ENCODE results near the gene RSRC2. TPM values are rescaled to one million over a fixed set of nuclear protein-coding genes. Genes with fewer than 3 reads are reported as not detected.

RSRC2 gene
- total and polyA plus RNA-seq, 9 of the 15 experiments (the other 6 are each of a cell fraction or from before 2014, with no cell fraction given), result 52.6 to 123 (median 80.3) TPM

DNA sequence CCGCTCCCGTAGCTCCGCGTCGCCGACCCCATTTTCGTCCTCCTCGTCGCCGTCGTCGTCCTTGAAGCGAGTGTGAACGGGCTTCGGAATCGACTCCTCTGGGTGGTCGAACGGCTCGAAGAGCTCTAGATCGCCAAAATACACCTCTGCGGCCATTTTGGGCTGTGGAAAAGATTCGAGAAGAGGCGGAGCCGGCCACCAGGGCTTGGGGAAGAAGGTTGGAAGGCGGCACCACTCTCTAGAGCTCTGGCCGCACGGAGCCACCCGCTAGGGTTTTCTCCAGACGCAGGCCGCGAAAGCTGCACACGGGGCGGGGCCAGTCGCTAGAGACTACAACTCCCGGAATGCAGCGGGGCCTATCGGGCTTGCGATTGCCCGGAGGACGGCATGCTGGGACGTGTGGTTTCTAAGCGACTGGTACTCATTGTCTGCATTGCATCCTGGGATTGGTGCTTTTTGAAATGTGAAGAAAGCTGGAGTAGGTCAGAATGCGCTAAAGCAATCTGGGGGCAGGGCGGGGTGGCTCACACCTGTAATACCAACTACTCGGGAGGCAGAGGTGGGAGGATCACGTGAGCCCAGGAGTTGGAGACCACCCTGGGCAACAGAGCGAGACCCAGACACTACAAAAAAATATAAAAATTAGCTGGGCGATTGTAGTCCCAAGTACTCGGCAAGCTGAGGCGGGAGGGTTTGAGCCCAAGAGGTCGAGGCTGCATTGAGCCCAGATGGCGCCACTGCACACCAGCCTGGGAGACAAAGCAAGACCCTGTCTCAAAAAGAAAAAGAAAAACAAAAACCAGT lies 25.8 kb downstream of the RSRC2 start, which contains the start of gene ZCCHC8 (continued):
- TF ChIP-seq CEBPG (CRISPR knock-in tag; IDR thresholded peaks at IDR 0.05), result no peak
- TF ChIP-seq CEBPG (tag; conservative IDR thresholded peaks at IDR 0.05 in 1 of 2, IDR thresholded peaks at IDR 0.05 in 1 of 2), result no peak; a peak in 1 of 4 replicates
- TF ChIP-seq ZSCAN32 (CRISPR knock-in tag; IDR thresholded peaks at IDR 0.05), result no peak
- TF ChIP-seq MAZ (CRISPR knock-in tag; conservative IDR thresholded peaks at IDR 0.05 in 1 of 2, IDR thresholded peaks at IDR 0.05 in 1 of 2), result peak; percentile 60 to 74
- TF ChIP-seq SREBF1 (IDR thresholded peaks at IDR 0.05; ENCODE audit: borderline replicate concordance, low read depth, low read length), result no peak
- TF ChIP-seq CXXC5 (CRISPR knock-in tag; IDR thresholded peaks at IDR 0.05), result peak; percentile 85
- no peak for TF ChIP-seq ZNF174 (CRISPR knock-in tag; IDR thresholded peaks at IDR 0.05)
- TF ChIP-seq JUN (IDR thresholded peaks at IDR 0.05; ENCODE audit: borderline replicate concordance, low read depth, low read length), result peak; percentile 53; the same call in 1 of the 2 replicates
- TF ChIP-seq JUN (CRISPR knock-in tag; IDR thresholded peaks at IDR 0.05; ENCODE audit: borderline replicate concordance), result no peak; the same call in 1 of the 2 replicates
- TF ChIP-seq, protein P1, sequence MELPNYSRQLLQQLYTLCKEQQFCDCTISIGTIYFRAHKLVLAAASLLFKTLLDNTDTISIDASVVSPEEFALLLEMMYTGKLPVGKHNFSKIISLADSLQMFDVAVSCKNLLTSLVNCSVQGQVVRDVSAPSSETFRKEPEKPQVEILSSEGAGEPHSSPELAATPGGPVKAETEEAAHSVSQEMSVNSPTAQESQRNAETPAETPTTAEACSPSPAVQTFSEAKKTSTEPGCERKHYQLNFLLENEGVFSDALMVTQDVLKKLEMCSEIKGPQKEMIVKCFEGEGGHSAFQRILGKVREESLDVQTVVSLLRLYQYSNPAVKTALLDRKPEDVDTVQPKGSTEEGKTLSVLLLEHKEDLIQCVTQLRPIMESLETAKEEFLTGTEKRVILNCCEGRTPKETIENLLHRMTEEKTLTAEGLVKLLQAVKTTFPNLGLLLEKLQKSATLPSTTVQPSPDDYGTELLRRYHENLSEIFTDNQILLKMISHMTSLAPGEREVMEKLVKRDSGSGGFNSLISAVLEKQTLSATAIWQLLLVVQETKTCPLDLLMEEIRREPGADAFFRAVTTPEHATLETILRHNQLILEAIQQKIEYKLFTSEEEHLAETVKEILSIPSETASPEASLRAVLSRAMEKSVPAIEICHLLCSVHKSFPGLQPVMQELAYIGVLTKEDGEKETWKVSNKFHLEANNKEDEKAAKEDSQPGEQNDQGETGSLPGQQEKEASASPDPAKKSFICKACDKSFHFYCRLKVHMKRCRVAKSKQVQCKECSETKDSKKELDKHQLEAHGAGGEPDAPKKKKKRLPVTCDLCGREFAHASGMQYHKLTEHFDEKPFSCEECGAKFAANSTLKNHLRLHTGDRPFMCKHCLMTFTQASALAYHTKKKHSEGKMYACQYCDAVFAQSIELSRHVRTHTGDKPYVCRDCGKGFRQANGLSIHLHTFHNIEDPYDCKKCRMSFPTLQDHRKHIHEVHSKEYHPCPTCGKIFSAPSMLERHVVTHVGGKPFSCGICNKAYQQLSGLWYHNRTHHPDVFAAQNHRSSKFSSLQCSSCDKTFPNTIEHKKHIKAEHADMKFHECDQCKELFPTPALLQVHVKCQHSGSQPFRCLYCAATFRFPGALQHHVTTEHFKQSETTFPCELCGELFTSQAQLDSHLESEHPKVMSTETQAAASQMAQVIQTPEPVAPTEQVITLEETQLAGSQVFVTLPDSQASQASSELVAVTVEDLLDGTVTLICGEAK (IDR thresholded peaks at IDR 0.05), result no peak
- TF ChIP-seq, protein P1 (CRISPR knock-in tag; IDR thresholded peaks at IDR 0.05), result no peak
- TF ChIP-seq SIN3B (IDR thresholded peaks at IDR 0.05; ENCODE audit: low read depth), result no peak
- no peak for TF ChIP-seq CHD1 (IDR thresholded peaks at IDR 0.05; ENCODE audit: low read length)
- TF ChIP-seq NCOA6 (IDR thresholded peaks at IDR 0.05), result no peak
- no peak for TF ChIP-seq SAFB2 (IDR thresholded peaks at IDR 0.05; ENCODE audit: borderline replicate concordance, low read depth, low read length, severe bottlenecking)
- no peak for TF ChIP-seq KLF16 (IDR thresholded peaks at IDR 0.05)
- no peak for TF ChIP-seq KDM2B (CRISPR knock-in tag; IDR thresholded peaks at IDR 0.05)
- TF ChIP-seq STAG1 (CRISPR knock-in tag; IDR thresholded peaks at IDR 0.05; ENCODE audit: borderline replicate concordance), result no peak

Data from K562 (cell line).